CD14-positive monocyte (primary cell): ENCODE data around the gene BMP7. TPM values are rescaled to one million over a fixed set of nuclear protein-coding genes. Genes with fewer than 3 reads are reported as not detected.

Experiments
- DNase-seq, 3 donors: peaks; one replicate each; pipeline ENCODE4 v3.0.0-alpha.2; 2011 to 2022
- H2AFZ ChIP-seq: 2 replicates; pipeline ENCODE4 v1.6.0; 2012; ENCODE audit warnings: mild to moderate bottlenecking, low read depth, low read length, inconsistent platforms; ENCODE audit not compliant: insufficient read depth, poor library complexity, severe bottlenecking
- H3K27ac ChIP-seq, 2 donors: 1 replicate in 1 of 2; 2 replicates in 1 of 2; pipeline ENCODE4 v1.5.1; 2012 to 2013; ENCODE audit warnings: low read length in 2 of 2, control low read depth in 1 of 2, inconsistent platforms in 1 of 2, low read depth in 1 of 2, mild to moderate bottlenecking in 1 of 2
- H3K27me3 ChIP-seq, 2 donors: one replicate each; pipeline versions ENCODE4 v1.6.0 to v1.6.1; 2011 to 2013; ENCODE audit warnings: low read length in 2 of 2; ENCODE audit not compliant: control insufficient read depth in 2 of 2, insufficient read depth in 2 of 2
- H3K36me3 ChIP-seq, 2 donors: replicated peaks in 1 of 2; 1 replicate in 1 of 2; 2 replicates in 1 of 2; pipeline versions ENCODE4 v1.5.1 to v1.6.1; 2012 to 2013; ENCODE audit warnings: low read length in 2 of 2, control low read depth in 1 of 2, inconsistent platforms in 1 of 2, mild to moderate bottlenecking in 1 of 2; ENCODE audit not compliant: insufficient read depth in 2 of 2, control insufficient read depth in 1 of 2
- H3K4me1 ChIP-seq, 2 donors: 1 replicate in 1 of 2; 2 replicates in 1 of 2; pipeline versions ENCODE4 v1.5.1 to v1.6.1; 2012 to 2013; ENCODE audit warnings: low read length in 2 of 2, control low read depth in 1 of 2, inconsistent platforms in 1 of 2, mild to moderate bottlenecking in 1 of 2, moderate library complexity in 1 of 2; ENCODE audit not compliant: insufficient read depth in 2 of 2, control insufficient read depth in 1 of 2
- H3K4me2 ChIP-seq: replicated peaks from 2 replicates; pipeline ENCODE3; 2012; ENCODE audit warnings: low read length, moderate library complexity, mild to moderate bottlenecking; ENCODE audit not compliant: poor library complexity, severe bottlenecking; ENCODE audit errors: extremely low read depth
- H3K4me3 ChIP-seq, 3 experiments: fragments of 200-600 bp in 1 of 3; sonication (generic) in 1 of 3; replicated peaks in 1 of 3; 1 replicate in 2 of 3; 2 replicates in 1 of 3; pipeline ENCODE4 v1.5.1; 2011 to 2013; ENCODE audit warnings: low read length in 3 of 3, mild to moderate bottlenecking in 3 of 3, control low read depth in 2 of 3, low read depth in 2 of 3, inconsistent platforms in 1 of 3, moderate library complexity in 1 of 3
- H3K79me2 ChIP-seq: 2 replicates; pipeline ENCODE4 v1.6.0; 2012; ENCODE audit warnings: mild to moderate bottlenecking, control low read depth, inconsistent platforms, low read length, moderate library complexity; ENCODE audit not compliant: insufficient read depth
- H3K9ac ChIP-seq: 2 replicates; pipeline ENCODE4 v1.6.0; 2017; ENCODE audit warnings: low read length, mild to moderate bottlenecking; ENCODE audit not compliant: insufficient read depth, poor library complexity, severe bottlenecking
- H3K9me3 ChIP-seq, 2 donors: replicated peaks in 1 of 2; 1 replicate in 1 of 2; 2 replicates in 1 of 2; pipeline versions ENCODE4 v1.5.1 to v1.6.1; 2012 to 2013; ENCODE audit warnings: low read length in 2 of 2, control low read depth in 1 of 2; ENCODE audit not compliant: control insufficient read depth in 1 of 2, insufficient read depth in 1 of 2
- H4K20me1 ChIP-seq: 2 replicates; pipeline ENCODE4 v1.6.0; 2012; ENCODE audit warnings: mild to moderate bottlenecking, low read length, control low read depth, moderate library complexity; ENCODE audit not compliant: insufficient read depth
- H3K27ac Mint-ChIP-seq, 7 donors: one replicate each; pipeline ENCODE4 v1.8.0; 2020; ENCODE audit warnings: mild to moderate bottlenecking in 7 of 7, mixed read lengths in 7 of 7, moderate library complexity in 6 of 7, inconsistent platforms in 2 of 7
- H3K27me3 Mint-ChIP-seq, 3 donors: one replicate each; pipeline ENCODE4 v1.8.0; 2021 to 2022; ENCODE audit warnings: low read depth in 3 of 3, mild to moderate bottlenecking in 3 of 3, mixed read lengths in 3 of 3, moderate library complexity in 3 of 3, inconsistent platforms in 1 of 3
- H3K36me3 Mint-ChIP-seq, 2 donors: one replicate each; pipeline ENCODE4 v1.8.0; 2020; ENCODE audit warnings: mixed read lengths in 2 of 2, inconsistent platforms in 1 of 2, mild to moderate bottlenecking in 1 of 2
- H3K4me1 Mint-ChIP-seq: one replicate; pipeline ENCODE4 v1.8.0; 2020; ENCODE audit warnings: mild to moderate bottlenecking, mixed read lengths
- H3K4me3 Mint-ChIP-seq, 2 donors: one replicate each; pipeline ENCODE4 v1.8.0; 2020; ENCODE audit warnings: mild to moderate bottlenecking in 2 of 2, mixed read lengths in 2 of 2, moderate library complexity in 1 of 2
- H3K9me3 Mint-ChIP-seq, 7 donors: one replicate each; pipeline ENCODE4 v1.8.0; 2020 to 2022; ENCODE audit warnings: mixed read lengths in 7 of 7, mild to moderate bottlenecking in 6 of 7, moderate library complexity in 6 of 7, inconsistent platforms in 2 of 7
- CTCF ChIP-seq: fragments of 200-600 bp; IDR thresholded peaks from one replicate; pipeline ENCODE4 v1.8.0; 2022; ENCODE audit warnings: antibody characterized with exemption, mild to moderate bottlenecking
- WGBS: methylation state at CpG from one replicate; pipeline ENCODE4 v1.1.5; 2013; ENCODE audit warnings: missing lambda C conversion rate; ENCODE audit not compliant: insufficient coverage; 5-methylcytosine and 5-hydroxymethylcytosine counted together
- intact Hi-C, 2 donors: fragments of 100-400 bp; cut with micrococcal nuclease; formaldehyde crosslinking; loops; one replicate each; pipeline versions ENCODE4 v1.15.0 to v1.15.1; 2023
- polyA plus RNA-seq, 3 donors: library from polyadenylated mRNA; depleted of rRNA in 1 of 3; unstranded in 2 of 3; stranded (reverse) in 1 of 3; fragments of 300-500 nt in 2 of 3; fragments of >200 nt in 1 of 3; fragmentation: Illumina TruSeq in 2 of 3; gene quantifications; 1 replicate in 2 of 3; 2 replicates in 1 of 3; pipeline ENCODE4 v1.2.3, GENCODE V29; 2012 to 2021

The BMP7 gene
- polyA plus RNA-seq, 3 donors: not detected

GRCh38 chr20:57214948-57215347 is 51.5 kb downstream of the BMP7 start:
- Mint-ChIP-seq H3K27me3 (peaks cover 2 to 16% (median 5%) of the 10 kb centered on the region in 3 donors), H3K27ac (no peak overlapping the region), H3K4me1 (no peaks in the 10 kb centered on the region), H3K9me3 (peaks cover 0 to 3% (median 0%) of the 10 kb centered on the region in 7 donors), H3K36me3 (no peaks in the 10 kb centered on the region), H3K4me3 (no peak overlapping the region)
- intact Hi-C loops: no loop called here
- no peaks in the 10 kb centered on the region for H3K36me3 ChIP-seq
- TF ChIP-seq CTCF: no peak
- no peak overlapping the region for H3K4me3 ChIP-seq
- H4K20me1 ChIP-seq: no peaks in the 10 kb centered on the region
- H3K9me3 ChIP-seq: peaks cover 5 to 8% of the 10 kb centered on the region in 2 donors
- peaks cover 0 to 6% of the 10 kb centered on the region in 2 donors for H3K27me3 ChIP-seq
- H3K9ac ChIP-seq: no peak overlapping the region
- H3K4me2 ChIP-seq: no peak overlapping the region
- H3K4me1 ChIP-seq: no peaks in the 10 kb centered on the region
- no peaks in the 10 kb centered on the region for H3K79me2 ChIP-seq
- WGBS: 94% methylated on average over 2 of the region's 2 CpGs
- H3K27ac ChIP-seq: no peak overlapping the region
- DNase-seq: no peak
- no peak overlapping the region for H2AFZ ChIP-seq

- Mint-ChIP-seq H3K36me3 (no peaks in the 10 kb centered on the region), H3K4me1 (no peaks in the 10 kb centered on the region), H3K9me3 (peaks cover 0 to 2% (median 0%) of the 10 kb centered on the region in 7 donors), H3K4me3 (no peak overlapping the region), H3K27me3 (peaks cover 2 to 16% (median 5%) of the 10 kb centered on the region in 3 donors), H3K27ac (no peak overlapping the region)
- no peak for TF ChIP-seq CTCF
- no peak overlapping the region for H3K4me2 ChIP-seq
- no peaks in the 10 kb centered on the region for H4K20me1 ChIP-seq
- WGBS: 78% methylated on average over 2 of the region's 8 CpGs
- no peaks in the 10 kb centered on the region for H3K36me3 ChIP-seq
- H3K4me3 ChIP-seq: no peak overlapping the region
- no peak overlapping the region for H3K27ac ChIP-seq
- no peaks in the 10 kb centered on the region for H3K79me2 ChIP-seq
- intact Hi-C loops: no loop called here
- peaks cover 0 to 6% of the 10 kb centered on the region in 2 donors for H3K27me3 ChIP-seq
- H3K9ac ChIP-seq: no peak overlapping the region
- H3K9me3 ChIP-seq: peaks cover 5 to 8% of the 10 kb centered on the region in 2 donors
- H2AFZ ChIP-seq: no peak overlapping the region
- DNase-seq: no peak
- no peaks in the 10 kb centered on the region for H3K4me1 ChIP-seq
Observed at GRCh38 chr20:57214427-57214826, 52.0 kb downstream of the BMP7 start.
